Mesodermal cell (in vitro differentiated cells): ENCODE measurements around the gene DNAI4.

ENCODE experiments used
- H3K27ac ChIP-seq: 2 replicates; pipeline ENCODE4 v1.7.0; 2013; ENCODE audit warnings: mild to moderate bottlenecking, low read depth, low read length, moderate library complexity; ENCODE audit not compliant: severe bottlenecking
- H3K36me3 ChIP-seq: 2 replicates; pipeline ENCODE4 v1.7.1; 2013; ENCODE audit warnings: mild to moderate bottlenecking, low read length, moderate library complexity; ENCODE audit not compliant: control insufficient read depth, insufficient read depth
- H3K4me1 ChIP-seq: one replicate; pipeline ENCODE4 v1.7.1; 2013; ENCODE audit warnings: mild to moderate bottlenecking, low read length; ENCODE audit not compliant: insufficient read depth, control insufficient read depth, poor library complexity, severe bottlenecking
- H3K4me3 ChIP-seq: 2 replicates; pipeline ENCODE4 v1.7.0; 2013; ENCODE audit warnings: low read length, control low read depth, mild to moderate bottlenecking; ENCODE audit not compliant: insufficient read depth, poor library complexity, severe bottlenecking; ENCODE audit errors: extremely low read depth
- H3K9me3 ChIP-seq: 2 replicates; pipeline ENCODE4 v1.7.1; 2013; ENCODE audit warnings: mild to moderate bottlenecking, low read length, moderate library complexity; ENCODE audit not compliant: control insufficient read depth
- WGBS, 2 experiments: methylation state at CpG; one replicate each; pipeline ENCODE4 v1.1.5; 2013; ENCODE audit warnings: missing lambda C conversion rate in 2 of 2; ENCODE audit not compliant: insufficient coverage in 2 of 2; 5-methylcytosine and 5-hydroxymethylcytosine counted together

Gene DNAI4

GRCh38 chr1:66767626-66768025 lies 157.0 kb downstream of the DNAI4 start:
- Histone ChIP-seq H3K9me3 (peaks cover 6% of the 10 kb centered on the region), H3K4me1 (no peaks in the 10 kb centered on the region), H3K4me3 (no peak overlapping the region), H3K36me3 (no peaks in the 10 kb centered on the region), H3K27ac (no peak overlapping the region)

GRCh38 chr1:66764994-66765578 lies 159.6 kb downstream of the DNAI4 start:
- no CpG with 5 or more reads among the region's 3 CpGs for WGBS, 2 experiments
- no peaks in the 10 kb centered on the region for H3K4me1 ChIP-seq
- peaks cover 6% of the 10 kb centered on the region for H3K9me3 ChIP-seq

More at GRCh38 chr1:66764994-66765578, 159.6 kb downstream of the DNAI4 start:
- Histone ChIP-seq H3K36me3 (no peaks in the 10 kb centered on the region), H3K4me3 (no peak overlapping the region), H3K27ac (no peak overlapping the region)
